22Rv1 (cell line): ENCODE measurements around the gene ZNHIT6.
A peak's percentile ranks its signal among the peaks of the same experiment; 100 is the strongest.

Experiments
- H3K27ac ChIP-seq: fragments of 450-650 bp; 2 replicates; pipeline ENCODE4 v1.5.1; 2017
- ZFX ChIP-seq: fragments of 450-650 bp; IDR thresholded peaks from 2 replicates; pipeline ENCODE4 v1.6.1; 2017; ENCODE audit warnings: antibody characterized with exemption, borderline replicate concordance
- TF ChIP-seq, protein P1 (sequence below): fragments of 450-650 bp; IDR thresholded peaks from 2 replicates; pipeline ENCODE4 v1.5.1; 2017; ENCODE audit warnings: mild to moderate bottlenecking

Gene ZNHIT6

DNA sequence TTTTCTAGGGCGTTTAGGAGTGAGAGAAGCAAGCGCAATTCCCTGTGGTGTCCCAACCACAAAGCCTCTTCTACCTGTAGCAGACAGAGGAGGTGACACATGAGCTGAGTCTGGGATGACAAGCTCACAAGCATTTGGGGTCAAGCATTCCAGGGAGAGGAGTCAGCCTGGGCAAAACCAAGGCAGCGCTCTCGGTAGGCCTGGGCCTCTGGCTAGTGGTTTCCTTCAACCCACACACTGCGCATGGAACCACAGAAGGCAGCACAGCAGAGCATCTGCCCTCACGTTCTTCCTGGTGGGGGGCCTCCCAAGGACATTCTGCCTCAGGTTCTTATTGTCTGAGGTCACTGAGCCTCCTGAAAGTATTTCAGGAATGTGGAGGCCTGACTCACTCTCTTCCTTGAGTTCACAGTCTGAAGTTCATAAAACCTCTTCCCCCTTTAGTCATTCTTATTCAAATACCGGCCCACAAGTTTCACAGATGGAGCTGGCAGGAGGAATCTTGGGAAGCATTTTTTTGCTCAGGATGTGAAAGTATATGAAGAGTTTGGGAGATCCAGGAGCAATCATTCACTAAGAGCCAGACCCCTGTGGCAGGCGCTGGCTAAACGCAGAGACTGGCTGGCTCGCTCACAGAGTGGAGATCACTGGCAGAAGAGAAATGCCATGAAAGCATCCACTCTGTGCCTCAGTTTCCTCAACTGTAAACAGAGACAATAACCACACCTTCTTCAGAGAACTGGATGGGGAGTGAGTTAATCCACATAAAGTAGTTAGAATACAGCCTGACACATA, 100.9 kb downstream of the ZNHIT6 start:
- TF ChIP-seq ZFX = no peak
- TF ChIP-seq, protein P1, sequence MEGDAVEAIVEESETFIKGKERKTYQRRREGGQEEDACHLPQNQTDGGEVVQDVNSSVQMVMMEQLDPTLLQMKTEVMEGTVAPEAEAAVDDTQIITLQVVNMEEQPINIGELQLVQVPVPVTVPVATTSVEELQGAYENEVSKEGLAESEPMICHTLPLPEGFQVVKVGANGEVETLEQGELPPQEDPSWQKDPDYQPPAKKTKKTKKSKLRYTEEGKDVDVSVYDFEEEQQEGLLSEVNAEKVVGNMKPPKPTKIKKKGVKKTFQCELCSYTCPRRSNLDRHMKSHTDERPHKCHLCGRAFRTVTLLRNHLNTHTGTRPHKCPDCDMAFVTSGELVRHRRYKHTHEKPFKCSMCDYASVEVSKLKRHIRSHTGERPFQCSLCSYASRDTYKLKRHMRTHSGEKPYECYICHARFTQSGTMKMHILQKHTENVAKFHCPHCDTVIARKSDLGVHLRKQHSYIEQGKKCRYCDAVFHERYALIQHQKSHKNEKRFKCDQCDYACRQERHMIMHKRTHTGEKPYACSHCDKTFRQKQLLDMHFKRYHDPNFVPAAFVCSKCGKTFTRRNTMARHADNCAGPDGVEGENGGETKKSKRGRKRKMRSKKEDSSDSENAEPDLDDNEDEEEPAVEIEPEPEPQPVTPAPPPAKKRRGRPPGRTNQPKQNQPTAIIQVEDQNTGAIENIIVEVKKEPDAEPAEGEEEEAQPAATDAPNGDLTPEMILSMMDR = no peak
- no peak overlapping the region for H3K27ac ChIP-seq

DNA sequence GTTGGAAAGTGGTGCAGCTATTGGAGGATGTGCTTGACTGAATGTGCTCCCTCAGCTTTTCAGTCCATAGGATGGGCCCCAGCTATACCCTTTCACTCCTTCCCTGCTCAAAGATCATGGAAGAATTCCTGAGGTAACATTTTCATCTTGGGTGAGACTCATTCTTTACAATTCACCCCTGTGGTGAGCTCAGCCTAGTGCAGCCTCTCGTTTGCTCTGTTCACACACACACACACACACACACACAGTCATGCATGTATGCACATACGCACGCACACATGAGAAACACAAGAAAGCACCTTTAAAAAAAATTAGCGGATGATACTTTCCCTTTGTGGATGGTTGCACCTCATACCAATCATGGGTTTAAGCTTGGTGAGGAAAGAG, 101.8 kb downstream of the ZNHIT6 start:
- no peak for TF ChIP-seq ZFX
- TF ChIP-seq, protein P1 = no peak
- H3K27ac ChIP-seq = no peak overlapping the region

DNA sequence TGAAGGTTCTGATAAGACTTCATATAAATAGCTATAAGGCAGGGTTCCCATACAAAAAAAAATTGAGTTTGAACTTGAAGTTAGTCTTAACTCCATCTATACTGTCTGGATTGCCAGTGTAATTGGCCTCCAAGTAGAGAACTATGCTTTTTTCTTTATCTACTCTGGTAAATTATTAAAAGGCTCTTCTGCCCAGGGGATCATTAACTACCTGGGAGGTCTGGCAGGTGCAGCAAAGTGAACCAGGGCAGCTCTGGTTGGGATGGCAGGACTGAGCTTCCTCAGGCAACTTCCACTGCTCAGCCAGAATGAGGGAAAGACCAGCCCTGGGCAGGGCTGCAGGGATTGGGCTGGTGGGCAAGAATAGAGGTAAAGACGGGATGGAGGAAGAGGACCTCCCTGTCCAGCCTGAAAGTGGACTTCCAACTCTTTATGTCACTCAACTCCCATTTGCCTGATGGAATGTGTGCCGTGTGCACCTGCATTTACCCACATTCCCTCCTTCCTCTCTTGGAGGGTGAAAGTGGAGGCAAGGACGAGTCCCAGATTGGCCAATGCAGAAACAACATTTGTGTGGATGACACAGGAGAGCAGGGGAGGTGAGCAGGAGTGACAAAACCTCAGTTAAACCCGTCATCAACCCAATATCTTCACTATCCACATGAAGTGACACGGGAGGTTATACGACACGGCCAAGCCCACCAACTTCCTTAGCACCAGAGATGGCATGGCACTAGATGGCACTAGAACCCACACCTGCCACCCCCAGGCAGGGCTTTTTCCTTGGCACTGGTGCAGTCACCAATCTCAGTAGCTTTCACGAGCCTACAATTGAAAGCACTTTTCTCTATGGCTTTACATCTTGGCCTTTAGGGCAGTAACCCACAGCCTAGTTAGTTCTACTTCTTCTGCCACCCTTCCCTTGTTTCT, 102.5 kb downstream of the ZNHIT6 start:
- no peak overlapping the region for H3K27ac ChIP-seq
- TF ChIP-seq ZFX = no peak
- TF ChIP-seq, protein P1 = peak; percentile 20; the same call in 1 of the 2 replicates

DNA sequence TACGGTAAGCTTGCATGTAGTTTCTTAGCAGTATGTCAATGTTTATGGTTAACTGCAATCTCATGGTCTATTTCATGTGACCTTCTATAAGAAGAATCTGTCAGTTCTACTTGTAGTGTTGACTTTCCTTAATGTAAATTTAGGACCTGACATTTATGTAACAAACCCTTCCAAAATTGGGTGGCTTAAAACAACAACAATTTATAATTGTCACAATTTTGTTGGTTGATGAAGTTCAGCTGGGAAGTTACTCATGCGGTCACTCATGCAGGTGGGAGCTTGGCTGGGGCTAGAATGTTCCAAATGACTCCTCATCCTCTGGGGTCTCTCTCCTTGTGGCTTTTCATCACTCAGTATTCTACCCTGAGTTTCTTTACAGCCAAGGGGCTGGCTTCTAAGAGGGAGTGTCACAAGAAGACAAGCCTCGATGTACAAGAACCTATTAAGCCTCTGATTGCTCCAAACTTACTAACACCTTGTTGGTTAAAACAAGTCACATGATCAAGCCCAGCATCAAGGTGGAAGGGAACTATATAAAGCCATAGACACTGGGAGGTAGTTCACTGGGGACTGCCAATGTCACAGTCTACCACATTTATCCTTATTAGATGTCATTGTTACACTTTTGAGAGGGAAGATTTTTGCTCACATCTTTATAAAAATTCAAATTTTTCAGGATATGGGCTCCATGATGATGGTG, 103.8 kb downstream of the ZNHIT6 start:
- TF ChIP-seq, protein P1 = no peak
- no peak for TF ChIP-seq ZFX

DNA sequence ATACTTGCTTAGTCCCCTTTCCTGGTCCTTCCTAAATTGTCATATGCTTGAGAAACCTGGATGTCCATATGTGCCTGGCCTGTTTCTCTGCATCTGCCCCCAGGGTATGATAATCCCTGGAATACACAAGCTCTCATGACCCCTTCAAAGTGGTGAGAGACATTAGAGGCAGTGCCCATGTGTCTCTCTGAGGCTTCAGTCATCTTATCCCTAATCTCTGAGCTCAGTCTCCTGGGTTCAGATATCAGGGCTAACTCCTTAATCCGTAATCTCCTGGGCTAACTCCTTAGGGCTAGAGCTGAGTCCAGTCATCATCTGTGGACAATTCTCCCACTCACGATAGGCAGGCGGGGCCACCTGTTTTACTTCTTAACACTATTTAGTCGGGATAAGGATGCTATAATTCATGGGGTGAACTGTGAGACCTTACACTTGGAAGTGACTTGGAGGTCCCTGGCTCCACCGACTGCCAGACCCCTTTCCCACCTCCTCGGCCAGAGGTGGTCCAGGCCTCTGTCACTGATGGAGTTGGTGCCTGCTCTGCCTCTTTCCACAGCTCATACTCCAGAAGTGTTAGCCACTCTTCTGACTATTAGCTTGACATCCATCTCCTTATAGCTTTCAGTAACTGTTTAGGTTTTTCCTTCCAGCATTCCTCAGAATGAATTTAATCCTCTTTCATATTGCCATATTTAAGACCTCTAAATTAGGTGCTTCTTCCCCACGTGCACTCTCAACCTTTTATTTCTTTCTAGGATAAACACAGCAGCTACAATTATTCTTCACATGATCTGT, 105.0 kb downstream of the ZNHIT6 start:
- no peak for TF ChIP-seq ZFX
- TF ChIP-seq, protein P1 = no peak
- no peak overlapping the region for H3K27ac ChIP-seq

More for the DNA sequence above, 103.8 kb downstream of the ZNHIT6 start:
- H3K27ac ChIP-seq = no peak overlapping the region

DNA sequence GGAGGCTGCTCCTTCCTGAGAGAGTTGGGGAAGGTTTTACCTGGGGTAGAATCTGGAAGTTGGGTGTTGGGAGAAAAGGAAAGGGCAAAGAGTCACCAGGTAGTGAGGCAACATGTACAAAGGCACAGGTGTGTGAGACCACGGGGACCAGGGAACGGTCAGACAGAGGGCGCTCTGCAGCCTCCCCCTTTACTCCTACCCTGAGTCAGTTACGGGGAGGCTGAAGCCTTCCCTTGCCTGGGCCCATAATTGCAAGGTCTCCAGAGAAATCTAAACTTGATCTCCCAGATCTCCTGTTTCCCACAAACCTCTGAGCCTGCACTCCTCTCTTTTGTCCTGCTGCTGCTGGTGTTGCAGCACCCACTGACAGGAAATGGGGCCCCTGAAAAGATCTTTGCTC, 105.7 kb downstream of the ZNHIT6 start:
- no peak overlapping the region for H3K27ac ChIP-seq
- TF ChIP-seq, protein P1 = no peak
- TF ChIP-seq ZFX = no peak
